Spleen (tissue), 11 donors: ENCODE data around the gene BAZ1B. TPM values are rescaled to one million over a fixed set of nuclear protein-coding genes. Genes with fewer than 3 reads are reported as not detected.
A peak's percentile ranks its signal among the peaks of the same experiment; 100 is the strongest.

Source experiments
- DNase-seq: peaks from one replicate; pipeline ENCODE4 v3.0.0-alpha.2; 2020
- H3K27ac ChIP-seq, 8 donors: fragments of 200-600 bp; sonication (generic) in 7 of 8; 1 replicate in 4 of 8; 2 replicates in 4 of 8; pipeline versions ENCODE4 v1.5.0 to v1.8.0; 2016 to 2021; ENCODE audit warnings: inconsistent platforms in 4 of 8, mild to moderate bottlenecking in 4 of 8, moderate library complexity in 1 of 8
- H3K27me3 ChIP-seq, 7 donors: fragments of 200-600 bp; sonication (generic) in 6 of 7; replicated peaks in 1 of 7; 1 replicate in 4 of 7; 2 replicates in 3 of 7; pipeline versions ENCODE4 v1.5.0 to v1.8.0; 2016 to 2021; ENCODE audit warnings: inconsistent platforms in 3 of 7, mild to moderate bottlenecking in 1 of 7
- H3K36me3 ChIP-seq, 6 donors: fragments of 200-600 bp; sonication (generic) in 5 of 6; 1 replicate in 4 of 6; 2 replicates in 2 of 6; pipeline versions ENCODE4 v1.5.0 to v1.8.0; 2016 to 2021; ENCODE audit warnings: inconsistent platforms in 2 of 6
- H3K4me1 ChIP-seq, 6 donors: fragments of 200-600 bp; sonication (generic) in 5 of 6; 1 replicate in 3 of 6; 2 replicates in 3 of 6; pipeline versions ENCODE4 v1.5.0 to v1.8.0; 2016 to 2021; ENCODE audit warnings: inconsistent platforms in 3 of 6
- H3K4me3 ChIP-seq, 8 donors: fragments of 200-600 bp; sonication (generic) in 7 of 8; 1 replicate in 4 of 8; 2 replicates in 4 of 8; pipeline versions ENCODE4 v1.5.0 to v1.8.0; 2016 to 2021; ENCODE audit warnings: inconsistent platforms in 4 of 8, mild to moderate bottlenecking in 4 of 8, moderate library complexity in 2 of 8
- H3K9me3 ChIP-seq, 8 donors: fragments of 200-600 bp; sonication (generic) in 7 of 8; 1 replicate in 4 of 8; 2 replicates in 4 of 8; pipeline versions ENCODE4 v1.5.0 to v1.8.0; 2016 to 2021; ENCODE audit warnings: inconsistent platforms in 4 of 8
- CTCF ChIP-seq, 11 experiments: fragments of 200-600 bp in 7 of 11; fragments of 450-650 bp in 4 of 11; sonication (generic) in 4 of 11; IDR thresholded peaks in 8 of 11; conservative IDR thresholded peaks in 3 of 11; 1 replicate in 7 of 11; 2 replicates in 4 of 11; pipeline versions ENCODE4 v1.4.0 to v1.8.0; 2016 to 2021; ENCODE audit warnings: antibody characterized with exemption in 11 of 11, inconsistent platforms in 4 of 11, mild to moderate bottlenecking in 1 of 11
- POLR2A ChIP-seq, 3 donors: fragments of 450-650 bp; IDR thresholded peaks; one replicate each; pipeline ENCODE4 v1.5.1; 2017; ENCODE audit warnings: antibody characterized with exemption in 3 of 3, mild to moderate bottlenecking in 1 of 3
- POLR2AphosphoS5 ChIP-seq, 3 donors: sonication (generic); formaldehyde crosslinking; IDR thresholded peaks; one replicate each; pipeline ENCODE4 v1.5.1; 2017; ENCODE audit warnings: antibody characterized with exemption in 3 of 3
- WGBS, 5 donors: extraction: QIAGEN DNeasy Blood & Tissue Kit in 3 of 5; methylation state at CpG; one replicate each; pipeline versions ENCODE4 v1.1.5 to v1.1.7; 2013 to 2018; 5-methylcytosine and 5-hydroxymethylcytosine counted together
- intact Hi-C: fragments of 100-400 bp; cut with DNase I; formaldehyde crosslinking; loops from one replicate; pipeline ENCODE4 v1.15.0; 2023; ENCODE audit warnings: low total_unique reads
- polyA plus RNA-seq, 3 donors: library from polyadenylated mRNA; stranded (reverse); fragments of 200-250 nt; gene quantifications; one replicate each; pipeline ENCODE4 v1.2.1, GENCODE V29; 2013
- total RNA-seq, 7 donors: library from RNA; depleted of rRNA in 3 of 7; stranded (reverse); fragments of >200 nt in 3 of 7; fragmentation: NEBNext Ultra II Directional in 4 of 7; extraction: Animal tissue kit (Norgen Biotek cat#: 25700) in 4 of 7; gene quantifications; one replicate each; pipeline versions ENCODE4 v1.1.0 to v1.2.1, GENCODE V29; 2016 to 2021
- donor health status: healthy with polysubstance abuse.
- donor health status: DM: no; HTN: no; CAD: no; lungs with moderate emphysema.
- donor health status: DM: no; HTN: no; CAD: no.
- donor health status: Bipolar disorder and iron deficiency.
- donor health status: healthy.
- donor health status: DM: no; HTN: no; CAD: no.
- donor health status: DM: yes; HTN: yes; CAD: no.

The BAZ1B gene
- total and polyA plus RNA-seq, 10 donors, result 9.2 to 61.4 (median 54.9) TPM

- TF ChIP-seq POLR2AphosphoS5 (IDR thresholded peaks at IDR 0.05) (peak in 1 of 3 donors; percentile 17), POLR2A (IDR thresholded peaks at IDR 0.05) (no peak)
- intact Hi-C loops, result loop anchor here (10.0 kb wide), 1 partner anchor 618 kb away; the partner anchor contains the start of gene TYW1B
- Histone ChIP-seq H3K9me3 (no peaks in the 10 kb centered on the region), H3K4me1 (peaks cover 0 to 19% (median 2%) of the 10 kb centered on the region in 6 donors), H3K36me3 (peaks cover 4 to 97% (median 82%) of the 10 kb centered on the region in 6 donors), H3K4me3 (no peak overlapping the region), H3K27me3 (no peaks in the 10 kb centered on the region), H3K27ac (peak overlapping the region in 2 of 8 donors; percentile 9 to 52)
- DNase-seq, result peak; percentile 69
- WGBS, 5 donors, result 89 to 94% (median 91%) methylated on average over 11 of the region's 11 CpGs
Measured at GRCh38 chr7:73442903-73443500, 79.1 kb downstream of the BAZ1B start.

- no peaks in the 10 kb centered on the region for H3K9me3 ChIP-seq
- H3K4me3 ChIP-seq, result no peak overlapping the region
- intact Hi-C loops, result loop anchor here (10.0 kb wide), 1 partner anchor 618 kb away; the partner anchor contains the start of gene TYW1B
- WGBS, 5 donors, result 73 to 90% (median 80%) methylated on average over 11 to 13 of the region's 13 CpGs
- no peaks in the 10 kb centered on the region for H3K27me3 ChIP-seq
- no peak for DNase-seq
- peaks cover 4 to 91% (median 75%) of the 10 kb centered on the region in 6 donors for H3K36me3 ChIP-seq
- TF ChIP-seq POLR2A (IDR thresholded peaks at IDR 0.05), result no peak
- no peak for TF ChIP-seq CTCF (IDR thresholded peaks at IDR 0.05 in 8 of 11, conservative IDR thresholded peaks at IDR 0.05 in 3 of 11)
- no peak for TF ChIP-seq POLR2AphosphoS5 (IDR thresholded peaks at IDR 0.05)
- H3K27ac ChIP-seq, result peak overlapping the region in 2 of 8 donors; percentile 29 to 52
- H3K4me1 ChIP-seq, result peaks cover 0 to 24% (median 3%) of the 10 kb centered on the region in 6 donors
Measured at GRCh38 chr7:73442222-73442902, 79.7 kb downstream of the BAZ1B start.

- Histone ChIP-seq H3K4me1 (peaks cover 0 to 44% (median 8%) of the 10 kb centered on the region in 6 donors), H3K9me3 (peaks cover 0 to 4% (median 0%) of the 10 kb centered on the region in 8 donors), H3K27ac (no peak overlapping the region), H3K36me3 (peaks cover 4 to 61% (median 46%) of the 10 kb centered on the region in 6 donors), H3K27me3 (peaks cover 0 to 11% (median under 1%) of the 10 kb centered on the region in 7 donors), H3K4me3 (no peak overlapping the region)
- TF ChIP-seq CTCF (IDR thresholded peaks at IDR 0.05 in 8 of 11, conservative IDR thresholded peaks at IDR 0.05 in 3 of 11), result no peak
- no peak for TF ChIP-seq POLR2AphosphoS5 (IDR thresholded peaks at IDR 0.05)
- TF ChIP-seq POLR2A (IDR thresholded peaks at IDR 0.05), result no peak
- 85 to 93% (median 90%) methylated on average over 7 of the region's 7 CpGs for WGBS, 5 donors
- DNase-seq, result no peak
- intact Hi-C loops, result loop anchor here (10.0 kb wide), 1 partner anchor 105 kb away; no protein-coding TSS in a partner anchor
Measured at GRCh38 chr7:73439410-73439704, 82.7 kb downstream of the BAZ1B start.

- Histone ChIP-seq H3K9me3 (peaks cover 0 to 8% (median 0%) of the 10 kb centered on the region in 8 donors), H3K4me3 (no peak overlapping the region), H3K36me3 (peaks cover 4 to 55% (median 40%) of the 10 kb centered on the region in 6 donors), H3K27me3 (peaks cover 0 to 16% (median 6%) of the 10 kb centered on the region in 7 donors), H3K4me1 (peaks cover 0 to 48% (median 10%) of the 10 kb centered on the region in 6 donors), H3K27ac (no peak overlapping the region)
- WGBS, 5 donors, result 83 to 92% (median 86%) methylated on average over 10 to 16 of the region's 16 CpGs
- intact Hi-C loops, result loop anchor here (10.0 kb wide), 1 partner anchor 104 kb away; no protein-coding TSS in a partner anchor
- no peak for DNase-seq
- TF ChIP-seq CTCF (IDR thresholded peaks at IDR 0.05 in 8 of 11, conservative IDR thresholded peaks at IDR 0.05 in 3 of 11) (no peak), POLR2A (IDR thresholded peaks at IDR 0.05) (no peak), POLR2AphosphoS5 (IDR thresholded peaks at IDR 0.05) (peak in 1 of 3 donors; percentile 37)
Measured at GRCh38 chr7:73438547-73439409, 83.3 kb downstream of the BAZ1B start.
